ENCODE results near the gene LRRC57. TPM values are rescaled to one million over a fixed set of nuclear protein-coding genes. Genes with fewer than 3 reads are reported as not detected.

Gene LRRC57
- total RNA-seq = 16.9 and 19.5 TPM in 2 replicates

GRCh38 chr15:42548249-42549031 lies at the start of gene LRRC57, which contains the start of gene HAUS2:
Gene LRRC57, minus strand, starts transcription at chr15:42548793. Its CDS starts 359 bp downstream, at chr15:42548434.
Gene HAUS2, plus strand, starts transcription at chr15:42548838. Its CDS starts 35 bp downstream, at chr15:42548873.

GRCh38 chr15:42575188-42576039 lies 26.8 kb upstream of the LRRC57 start, which contains the start of gene STARD9:
Gene STARD9, plus strand, starts transcription at chr15:42575606. Its CDS starts 110 bp downstream, at chr15:42575716.

GRCh38 chr15:42495361-42496212 lies 53.0 kb downstream of the LRRC57 start, which contains the start of gene SNAP23:
Gene SNAP23, plus strand, starts transcription at chr15:42495634. Its CDS starts 16,213 bp downstream, at chr15:42511847.

GRCh38 chr15:42490671-42491538 lies 57.7 kb downstream of the LRRC57 start, which contains the start of gene ZNF106:
Gene ZNF106, minus strand, starts transcription at chr15:42491141. Its CDS starts 18,852 bp downstream, at chr15:42472289.

Other genes with a start within 250 kb of the LRRC57 start
- gene CAPN3, start 189.3 kb downstream of the LRRC57 start, total RNA-seq = 1.0 and 2.8 TPM in 2 replicates
- gene ZNF106, start 57.7 kb downstream of the LRRC57 start, total RNA-seq = 100 and 189 TPM in 2 replicates
- 76.9 and 101 TPM in 2 replicates for gene SNAP23, start 53.2 kb downstream of the LRRC57 start, total RNA-seq
- 23.8 and 51.2 TPM in 2 replicates for gene HAUS2, start within 50 bp of the LRRC57 start, total RNA-seq
- gene STARD9, start 26.8 kb upstream of the LRRC57 start, total RNA-seq = 13.1 and 13.7 TPM in 2 replicates
- 10.0 and 14.1 TPM in 2 replicates for gene CDAN1, start 188.3 kb upstream of the LRRC57 start, total RNA-seq